NCI-H2171 (cell line): ENCODE measurements around the gene TPM2.

Source experiments
- DNase-seq: peaks from one replicate; lab custom pipeline; 2025; lab: John Stamatoyannopoulos, UW

TPM2 gene

GRCh38 chr9:35696520-35697215 lies 6.9 kb upstream of the TPM2 start:
- DNase-seq = no peak

DNA sequence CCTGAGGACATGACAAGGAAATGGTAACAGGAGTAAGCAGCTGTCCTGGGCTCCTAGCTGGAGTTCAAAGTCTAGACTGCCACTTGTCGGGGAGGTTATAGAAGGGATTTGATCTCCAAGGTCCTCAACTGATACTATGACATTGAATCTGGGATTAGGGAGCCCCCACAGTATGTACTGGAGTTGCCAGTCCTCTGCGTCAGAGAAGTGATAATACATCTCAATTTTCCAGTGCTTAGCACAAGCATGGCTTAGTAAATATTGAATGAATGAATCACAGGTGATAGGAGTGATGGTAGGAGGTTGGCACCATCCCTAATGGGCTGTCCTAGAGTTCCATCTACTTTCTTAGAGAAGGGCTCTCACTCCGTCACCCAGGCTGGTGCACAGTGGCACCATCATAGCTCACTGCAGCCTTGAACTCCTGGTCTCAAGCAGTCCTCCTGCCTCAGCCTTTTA lies 6.2 kb upstream of the TPM2 start:
- DNase-seq = no peak

DNA sequence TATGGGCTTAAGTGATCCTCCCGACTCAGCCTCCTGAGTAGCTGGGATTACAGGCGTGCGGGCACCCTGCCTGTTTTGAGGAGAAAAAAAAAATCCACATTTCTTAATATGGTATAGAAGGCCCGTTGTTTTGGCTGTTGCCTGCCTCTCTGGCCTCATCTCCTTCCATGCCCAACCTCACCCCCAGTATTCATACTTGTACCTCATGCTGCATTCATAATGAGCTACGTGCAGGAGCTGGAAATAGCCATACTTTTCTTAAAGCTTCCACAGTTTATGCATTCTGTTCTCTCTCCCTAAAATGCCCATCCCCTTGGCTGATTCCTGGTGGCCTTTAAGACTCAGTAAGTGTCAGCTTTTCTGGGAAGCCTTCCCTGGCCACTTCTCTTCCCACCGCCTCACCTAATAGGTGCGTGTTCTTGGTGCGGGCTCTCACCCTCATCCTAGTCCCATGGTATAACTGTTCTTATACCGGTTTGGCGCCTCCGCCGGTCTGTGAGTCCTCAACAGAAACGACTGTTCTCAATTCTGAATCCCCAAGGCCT lies 2.1 kb upstream of the TPM2 start:
- no peak for DNase-seq

- no peak for DNase-seq
Measured at GRCh38 chr9:35691334-35691650, 1.6 kb upstream of the TPM2 start.

DNA sequence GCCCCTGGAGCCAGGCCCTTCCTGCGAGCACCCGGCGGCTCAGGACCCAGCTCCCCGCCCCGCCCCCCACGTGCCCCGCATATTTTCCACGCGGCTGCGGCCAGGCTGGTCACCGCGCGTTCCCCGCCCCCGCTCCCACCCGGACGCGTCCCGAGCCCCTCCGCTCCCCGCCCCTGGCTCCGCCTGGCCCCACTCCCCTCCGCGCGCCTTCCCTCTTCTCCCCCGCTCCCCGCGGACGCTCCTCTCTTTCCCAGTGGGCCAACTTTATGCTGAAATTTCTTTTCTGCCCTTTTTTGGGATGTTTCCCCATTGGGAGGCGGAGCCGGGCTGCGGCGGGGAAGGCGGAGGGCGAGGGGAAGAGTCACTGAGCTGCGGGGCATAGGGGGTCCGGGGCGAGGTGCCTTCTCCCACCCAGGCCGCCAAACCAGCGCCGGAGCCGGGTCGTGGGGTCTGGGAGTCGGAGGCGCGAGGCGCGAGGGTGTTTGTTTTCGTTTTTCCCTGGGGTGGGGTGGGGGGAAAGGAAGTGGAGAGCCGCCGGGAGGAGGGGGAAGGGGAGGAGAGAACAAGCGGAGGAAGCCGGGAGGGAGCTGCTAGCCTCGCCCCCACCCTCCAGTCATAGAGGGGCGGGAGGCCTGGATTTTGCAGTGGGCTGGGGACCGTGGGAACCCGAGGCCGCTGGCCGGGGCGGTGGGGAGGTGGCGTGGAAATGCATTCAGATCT lies 1.0 kb upstream of the TPM2 start:
- DNase-seq = no peak

DNA sequence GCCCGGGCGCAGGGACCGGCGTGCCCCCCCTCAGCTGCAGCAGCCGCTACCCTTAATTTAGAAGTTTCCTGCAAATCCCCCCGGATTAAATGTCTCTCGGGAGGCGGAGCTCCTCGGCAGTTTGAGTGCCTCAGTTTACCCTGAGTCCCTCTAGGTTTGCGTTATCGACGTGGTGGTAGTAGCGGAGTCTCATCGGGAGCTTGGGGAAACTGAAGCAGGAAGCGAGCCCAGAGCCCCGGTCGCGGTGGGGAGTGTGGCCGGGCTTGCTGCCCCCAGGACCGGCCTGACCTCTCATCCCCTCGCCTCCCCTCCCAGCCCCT lies 529 bp upstream of the TPM2 start:
- no peak for DNase-seq

DNA sequence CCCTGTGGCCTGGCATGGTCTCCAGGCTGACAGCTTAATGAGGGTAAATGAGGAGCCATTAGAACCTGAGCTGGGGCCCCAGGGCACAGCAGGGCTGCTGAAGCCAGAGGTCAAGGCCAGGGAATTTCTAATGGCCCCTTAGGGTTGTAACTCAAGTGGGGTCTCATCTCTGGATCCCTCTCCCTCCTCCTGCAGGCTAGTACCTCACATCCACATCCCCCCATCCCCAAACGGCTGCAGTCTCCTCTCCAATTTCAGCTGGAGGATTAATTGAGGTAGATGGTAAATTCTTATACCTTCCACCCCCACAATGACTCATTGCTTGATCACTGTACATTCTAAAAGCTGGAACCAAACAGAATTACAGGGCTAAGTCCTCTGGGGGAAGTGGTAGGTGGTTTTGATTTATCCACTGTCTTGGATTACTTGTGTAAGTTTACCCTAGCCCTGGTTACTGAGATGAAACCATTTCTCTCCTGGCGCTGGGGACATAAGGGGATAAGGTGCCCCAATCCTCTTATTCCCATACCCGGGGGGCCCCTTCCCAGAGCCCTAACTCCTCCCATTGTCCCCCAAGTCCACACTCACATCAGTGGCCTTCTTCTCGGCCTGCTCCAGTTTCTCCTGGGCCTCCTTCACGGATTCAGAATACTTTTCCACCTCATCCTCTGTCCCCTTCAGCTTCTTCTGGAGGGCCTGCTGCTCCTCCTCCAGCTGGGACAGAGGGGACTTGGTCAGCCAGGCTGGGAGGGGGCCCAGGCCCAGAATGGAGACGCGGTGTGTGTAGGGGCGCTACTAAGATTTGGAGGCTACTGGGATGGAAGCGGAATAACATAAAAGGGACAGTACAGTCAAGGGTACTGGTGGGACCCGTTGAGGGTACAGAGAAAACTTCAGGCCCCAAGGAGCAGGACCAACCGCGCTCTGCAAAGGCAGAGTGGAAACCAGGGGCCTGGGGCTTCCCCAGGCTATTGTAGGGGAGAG lies 875 bp downstream of the TPM2 start:
- no peak for DNase-seq

- no peak for DNase-seq
Measured at GRCh38 chr9:35687972-35688557, 1.7 kb downstream of the TPM2 start.

GRCh38 chr9:35687306-35687705 lies 2.4 kb downstream of the TPM2 start:
- DNase-seq = no peak

- no peak for DNase-seq
Measured at GRCh38 chr9:35686222-35687203, 3.2 kb downstream of the TPM2 start.

DNA sequence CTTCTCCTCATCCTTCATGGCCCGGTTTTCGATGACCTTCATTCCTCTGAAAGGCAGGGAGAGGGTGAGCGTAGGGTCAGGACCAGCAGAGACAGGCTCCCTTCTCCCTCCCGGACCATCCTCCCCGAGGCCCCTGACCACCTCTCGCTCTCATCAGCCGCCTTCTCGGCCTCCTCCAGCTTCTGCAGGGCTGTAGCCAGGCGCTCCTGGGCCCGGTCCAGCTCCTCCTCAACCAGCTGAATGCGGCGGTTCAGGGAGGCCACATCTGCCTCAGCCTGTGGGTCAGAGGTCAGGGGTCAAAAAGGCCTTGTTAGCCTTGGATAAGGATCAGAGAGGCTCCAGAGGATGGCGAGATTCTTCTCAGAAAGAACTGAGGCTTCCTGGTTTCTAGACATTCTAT lies 4.2 kb downstream of the TPM2 start:
- no peak for DNase-seq

DNA sequence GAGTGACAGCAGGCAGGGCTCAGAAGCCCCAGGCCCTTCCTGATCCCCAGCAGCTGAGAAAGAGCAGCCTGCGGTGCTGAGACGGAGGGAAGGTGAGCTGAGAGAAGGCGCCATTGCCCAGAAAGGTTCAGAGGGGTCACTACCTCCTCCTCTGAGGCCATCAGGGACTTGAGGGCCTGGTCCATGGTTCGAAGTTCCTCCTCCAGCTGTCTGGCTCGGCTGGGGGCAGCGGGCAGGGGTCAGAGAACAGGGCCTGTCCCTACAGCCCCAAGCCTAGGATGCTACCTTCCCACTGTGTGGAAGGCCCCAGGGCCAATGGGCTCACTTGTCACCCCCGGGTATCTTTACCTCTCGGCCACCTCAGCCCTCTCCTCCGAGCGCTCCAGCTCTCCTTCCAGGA lies 4.8 kb downstream of the TPM2 start:
- no peak for DNase-seq

GRCh38 chr9:35683323-35683722 lies 6.4 kb downstream of the TPM2 start:
- DNase-seq = no peak

- no peak for DNase-seq
Measured at GRCh38 chr9:35682520-35683315, 7.0 kb downstream of the TPM2 start.

- DNase-seq = no peak
Measured at GRCh38 chr9:35682051-35682450, 7.7 kb downstream of the TPM2 start.

- no peak for DNase-seq
Measured at GRCh38 chr9:35681341-35682002, 8.3 kb downstream of the TPM2 start.

GRCh38 chr9:35680331-35681105 lies 9.2 kb downstream of the TPM2 start:
- no peak for DNase-seq

GRCh38 chr9:35679766-35680330 lies 9.9 kb downstream of the TPM2 start:
- no peak for DNase-seq
